HG02852 (cell line): Measurements from ENCODE around the gene KRT76.

ENCODE experiments used
- ATAC-seq: cut with Tn5 transposase; IDR thresholded peaks from one replicate; pipeline ENCODE4 v1.9.1; 2021; ENCODE audit warnings: mild to moderate bottlenecking, moderate library complexity; ENCODE audit not compliant: unreplicated experiment

The KRT76 gene

DNA sequence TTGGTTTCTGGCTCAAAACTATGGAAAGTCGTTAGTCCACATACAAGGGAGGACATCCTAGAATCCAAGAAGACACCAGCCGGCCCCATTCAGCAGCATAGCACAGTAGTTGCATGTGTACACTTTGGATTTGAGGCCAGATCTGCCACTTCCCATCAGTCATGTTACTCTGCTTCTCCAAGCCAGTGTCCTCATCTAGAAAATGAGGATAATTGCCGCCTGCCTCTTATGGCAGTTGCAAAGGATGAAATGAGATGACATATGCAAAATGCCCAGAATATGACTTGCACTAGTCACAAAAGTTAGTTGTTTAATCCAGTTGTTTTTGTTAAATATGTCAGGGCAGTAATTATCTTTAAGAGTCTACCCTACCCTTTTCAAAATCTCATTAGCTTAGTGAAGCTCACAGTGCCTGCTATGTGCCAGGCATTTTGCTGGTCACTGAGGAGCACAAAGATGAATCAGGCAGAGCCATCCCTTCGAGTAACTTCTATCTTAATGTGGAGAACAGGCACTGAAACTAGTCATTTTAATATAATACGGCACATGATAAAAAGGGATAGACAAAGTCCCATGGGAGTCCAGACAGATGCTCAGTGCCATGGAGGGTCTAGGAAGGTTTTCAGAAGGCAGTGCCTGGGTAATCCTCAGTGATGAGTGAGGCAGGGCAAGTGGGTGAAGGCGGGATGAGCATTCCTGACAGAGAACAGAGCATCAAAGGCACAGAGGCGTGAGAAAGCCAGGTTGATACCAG is 6.6 kb upstream of the KRT76 start:
- ATAC-seq, result no peak

DNA sequence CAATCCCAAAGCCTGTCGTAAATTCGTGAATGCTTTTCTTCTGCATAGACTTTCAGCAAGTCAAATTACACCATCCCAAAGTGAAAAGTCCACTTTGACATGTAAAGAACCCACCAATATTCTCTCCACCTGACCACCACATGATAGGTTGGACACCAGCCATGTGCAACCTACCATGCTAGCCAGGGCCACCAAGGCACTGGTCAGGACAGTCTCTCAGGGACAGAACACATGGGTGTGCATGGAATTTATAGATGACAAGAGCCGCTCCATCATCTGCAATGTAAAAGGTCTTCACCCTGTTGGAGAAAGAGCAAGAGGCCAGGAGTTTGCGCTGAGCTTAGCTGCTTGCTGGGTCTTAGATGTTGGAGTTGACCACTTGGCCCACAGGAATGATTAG is 5.4 kb upstream of the KRT76 start:
- no peak for ATAC-seq

DNA sequence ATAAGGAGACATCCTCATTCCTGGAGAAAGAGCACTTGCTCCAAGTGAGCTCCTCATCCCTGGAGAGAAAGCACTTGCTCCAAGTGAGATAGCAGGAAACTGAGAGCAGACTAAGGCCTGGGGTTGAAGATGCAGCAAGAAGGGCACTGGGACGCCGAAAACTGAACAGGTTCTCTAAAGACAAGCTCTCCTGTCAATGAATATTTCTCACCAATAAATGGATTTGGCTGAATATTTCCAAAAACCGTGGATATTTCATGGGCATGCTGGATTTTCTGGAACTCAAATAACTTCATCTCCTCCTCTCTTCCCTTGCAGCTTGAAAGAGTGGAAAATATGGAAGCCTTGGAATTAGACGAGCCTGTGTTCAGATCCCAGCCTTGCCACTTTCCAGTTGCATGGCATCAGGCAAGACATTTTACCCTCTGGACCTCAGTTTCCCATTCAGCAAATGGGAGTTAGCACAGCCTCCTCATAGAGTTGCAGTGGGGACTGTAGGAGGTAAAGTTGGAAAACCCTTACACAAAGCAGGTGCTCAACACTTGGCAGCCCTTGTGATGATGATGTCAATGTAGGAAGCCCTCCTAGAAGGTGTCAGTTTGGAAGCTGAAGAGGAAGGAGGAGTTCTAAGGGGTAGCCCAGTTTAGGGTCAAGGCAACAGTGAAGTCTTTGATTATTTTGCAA is 4.4 kb upstream of the KRT76 start:
- ATAC-seq, result no peak

DNA sequence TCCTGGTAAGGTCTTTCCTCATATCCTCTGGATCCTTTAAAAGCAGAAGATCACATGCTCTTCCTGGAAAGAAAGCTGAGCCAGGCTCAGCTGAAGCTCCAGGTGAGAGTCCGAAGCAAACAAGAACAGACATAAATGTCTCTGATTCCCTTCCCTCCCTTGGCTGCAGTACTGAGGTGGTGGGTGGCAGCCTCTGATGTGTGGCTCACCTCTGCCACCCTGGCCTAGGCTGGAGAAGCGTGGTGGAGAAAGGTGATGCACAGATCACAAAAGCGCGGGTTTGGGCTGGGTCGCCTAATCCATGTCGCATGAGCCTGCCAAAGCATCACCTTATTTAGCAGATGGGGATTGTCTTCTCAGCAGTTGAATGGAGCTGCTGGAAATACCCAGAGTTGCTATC is 2.8 kb upstream of the KRT76 start:
- ATAC-seq, result no peak

DNA sequence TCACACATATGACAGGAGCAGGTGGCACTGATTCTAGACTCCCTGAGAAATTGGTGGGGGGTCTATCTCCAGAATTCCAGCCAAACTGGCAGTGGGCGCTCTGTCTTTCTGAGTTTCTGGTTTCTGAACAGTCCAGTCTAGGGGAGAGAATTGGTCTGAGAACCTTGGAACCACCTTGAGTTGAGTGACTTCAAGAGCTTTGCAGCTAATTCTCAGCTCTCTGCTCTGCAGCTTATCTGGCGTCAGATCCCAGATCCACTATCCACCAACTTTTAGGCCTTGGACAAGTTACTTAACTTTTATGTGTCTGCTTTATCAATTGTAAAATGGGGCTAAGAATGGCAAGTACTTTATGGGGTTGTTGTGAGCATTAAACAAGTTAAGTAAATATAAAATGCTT is 1.7 kb upstream of the KRT76 start:
- ATAC-seq, result no peak

DNA sequence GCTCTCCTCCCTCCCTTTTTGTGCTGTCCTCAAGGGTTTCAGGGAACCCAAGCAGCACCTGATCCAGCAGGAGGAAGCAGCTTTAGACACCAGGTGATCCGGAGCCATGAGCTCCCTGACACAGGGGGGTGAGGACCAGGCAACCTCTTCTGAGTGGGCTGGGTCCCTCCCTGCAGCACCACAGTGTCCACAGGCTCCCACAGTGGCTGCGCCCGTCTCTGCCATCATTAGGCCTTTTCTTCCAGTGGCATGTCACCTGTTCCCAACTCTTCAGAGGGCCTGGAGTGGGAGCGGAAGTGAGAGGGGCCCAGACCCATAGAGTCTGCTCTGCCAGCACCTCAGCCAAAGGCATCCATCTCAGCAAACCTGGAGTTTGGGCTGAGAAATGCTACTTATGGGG is 421 bp upstream of the KRT76 start:
- no peak for ATAC-seq

DNA sequence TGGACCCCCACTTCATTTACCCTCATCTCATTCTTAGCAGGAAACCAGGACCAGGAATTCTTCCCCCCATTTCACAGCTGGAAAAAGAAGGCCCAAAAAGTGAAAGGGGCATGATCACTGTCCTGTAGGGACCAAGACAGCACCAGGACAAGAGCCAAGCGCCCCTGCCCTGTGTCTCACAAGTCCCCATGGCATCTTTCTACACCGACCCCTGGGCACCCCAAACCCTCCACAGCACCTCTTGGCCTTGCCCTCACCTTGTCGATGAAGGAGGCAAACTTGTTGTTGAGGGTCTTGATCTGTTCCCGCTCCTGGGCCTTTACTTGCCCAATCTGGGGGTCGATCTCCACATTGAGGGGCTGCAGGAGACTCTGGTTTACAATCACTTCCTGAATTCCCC is 710 bp downstream of the KRT76 start:
- no peak for ATAC-seq

DNA sequence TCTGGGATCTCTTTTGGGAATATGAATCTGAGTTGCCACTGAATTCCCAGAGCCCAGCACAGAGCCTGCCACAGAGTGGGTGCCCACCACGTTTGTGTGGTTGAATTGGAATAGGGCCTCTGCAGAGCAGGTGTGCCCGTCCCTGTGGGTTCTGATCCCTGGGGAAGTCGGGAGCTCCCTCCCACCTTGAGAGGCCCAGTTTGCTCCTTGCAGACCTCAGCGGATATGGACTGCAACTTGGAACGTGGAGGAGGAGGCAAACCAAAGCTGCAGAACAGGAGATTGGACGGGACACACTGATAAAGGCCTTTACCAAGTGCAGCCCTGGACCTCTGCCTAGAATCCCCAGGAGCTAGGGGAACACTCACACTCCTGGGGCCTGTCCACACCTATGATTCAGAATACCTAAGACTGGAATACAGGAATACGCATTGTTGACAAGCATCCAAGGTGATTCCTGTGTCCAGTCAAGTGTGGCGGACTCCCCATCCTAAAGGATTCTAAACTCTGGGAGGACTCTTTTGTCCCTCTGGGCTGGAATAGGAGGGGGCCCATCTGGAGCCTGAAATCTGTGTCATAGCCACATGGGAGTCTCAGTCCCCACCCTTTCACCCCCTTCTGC is 2.4 kb downstream of the KRT76 start:
- ATAC-seq, result no peak

DNA sequence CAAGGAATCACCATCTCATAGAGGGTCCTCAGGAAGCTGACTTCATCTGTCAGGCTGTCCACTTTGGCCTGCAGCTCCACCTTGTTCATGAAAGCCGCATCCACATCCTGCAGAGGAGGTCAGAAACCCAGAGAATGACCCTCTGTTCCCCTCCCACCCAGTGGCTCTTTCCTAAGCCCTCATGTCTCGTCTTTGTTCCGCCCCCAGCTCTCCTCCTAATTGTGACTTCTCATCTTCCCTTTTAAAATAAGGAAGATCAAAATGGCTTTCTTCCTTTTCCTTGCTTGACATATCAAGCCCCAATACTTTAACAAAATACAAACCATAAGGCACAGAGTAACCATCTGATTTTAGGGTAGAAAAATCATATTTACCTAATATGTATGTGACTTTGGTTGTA is 4.4 kb downstream of the KRT76 start:
- no peak for ATAC-seq

DNA sequence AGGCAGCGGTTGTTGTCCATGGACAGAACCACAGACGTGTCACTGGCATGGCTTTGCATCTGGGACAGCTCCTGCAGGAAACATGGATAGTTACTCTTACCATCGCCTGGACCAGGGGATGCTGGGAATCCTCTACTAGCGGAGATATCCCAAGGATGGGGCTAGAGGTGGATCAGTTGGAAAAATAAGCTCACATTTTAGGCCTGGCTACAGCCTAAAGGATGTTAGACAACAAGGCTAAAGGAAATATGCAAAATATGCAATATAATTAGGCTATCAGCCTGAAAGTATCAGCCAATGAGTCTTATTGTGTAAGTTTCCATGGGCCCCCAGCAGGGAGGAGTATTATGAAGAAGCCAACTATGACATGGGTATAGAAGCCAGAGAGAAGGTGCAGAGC is 5.0 kb downstream of the KRT76 start:
- ATAC-seq, result no peak

DNA sequence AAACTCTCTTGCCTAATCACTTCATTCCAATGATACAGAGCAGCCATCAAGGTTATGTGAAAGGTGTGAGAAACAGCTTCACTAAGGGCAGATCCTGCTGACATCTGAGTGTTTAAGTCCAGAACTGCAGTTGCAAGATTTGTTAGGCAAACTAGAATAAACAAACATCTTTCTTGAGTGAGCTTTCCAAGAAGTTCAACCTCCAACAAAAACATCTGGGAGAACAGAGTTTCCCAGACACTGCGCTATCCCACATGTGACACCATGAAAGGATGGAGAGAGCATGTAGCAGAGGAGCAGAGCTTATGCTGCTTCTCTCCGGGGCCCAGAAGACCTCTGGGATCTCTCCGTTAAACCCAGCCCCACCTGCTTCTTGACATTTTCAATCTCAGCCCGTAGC is 5.6 kb downstream of the KRT76 start:
- ATAC-seq, result no peak

DNA sequence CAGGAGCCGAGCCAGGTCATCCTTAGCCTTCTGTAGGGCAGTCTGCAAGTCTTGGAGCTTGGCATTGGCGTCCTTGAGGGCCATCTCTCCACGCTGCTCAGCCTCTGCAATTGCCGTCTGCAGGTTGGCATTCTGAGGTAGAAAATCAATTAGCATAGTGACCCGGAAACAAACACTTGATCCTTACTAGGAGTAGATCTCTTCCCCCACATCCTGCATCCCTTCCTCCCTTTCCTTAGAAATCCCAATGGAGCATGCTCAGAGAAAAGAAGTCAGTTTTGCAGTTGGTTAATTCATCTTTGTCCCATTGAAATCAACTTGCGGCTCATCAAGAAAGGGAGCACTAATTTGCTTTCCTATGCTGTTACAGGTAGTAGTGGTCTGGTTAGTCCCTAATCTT is 6.1 kb downstream of the KRT76 start:
- no peak for ATAC-seq

DNA sequence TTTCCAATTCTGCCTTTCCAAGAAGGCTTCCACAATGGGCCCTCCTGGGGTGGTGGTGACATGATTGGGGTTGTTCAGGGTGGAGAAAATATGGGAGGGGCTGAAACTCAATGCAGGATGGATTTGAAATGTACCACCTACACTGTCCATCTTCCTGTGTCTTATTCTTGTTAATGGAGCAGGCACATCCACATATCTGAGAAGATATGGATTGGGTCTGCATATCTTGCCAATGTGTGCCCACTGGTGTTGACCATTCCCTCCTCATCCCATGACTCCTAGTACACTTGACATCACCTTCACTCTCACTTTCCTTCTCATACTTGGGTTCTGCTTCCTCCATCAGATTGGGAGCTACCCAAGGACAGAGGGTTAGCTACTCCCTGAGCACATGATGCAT is 7.2 kb downstream of the KRT76 start:
- ATAC-seq, result no peak

DNA sequence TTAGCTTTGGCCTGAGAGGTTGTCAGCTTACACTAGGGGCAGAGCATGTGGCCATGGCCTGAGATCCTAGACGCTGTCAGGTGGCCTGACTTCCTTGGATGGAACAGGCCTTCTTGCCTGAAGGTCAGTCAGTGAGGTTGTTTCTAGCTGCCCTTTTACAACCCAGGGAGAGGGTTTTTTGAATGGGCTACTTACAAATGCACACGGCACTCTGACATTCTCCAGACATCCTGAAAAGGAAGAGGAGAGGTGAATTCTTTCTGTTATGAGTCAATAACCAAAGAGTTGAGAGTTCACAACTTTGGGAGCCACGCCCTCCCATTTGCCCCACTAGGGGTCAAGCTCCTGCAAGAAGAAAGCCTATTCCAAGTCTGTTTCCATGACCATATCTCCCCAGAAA is 7.8 kb downstream of the KRT76 start:
- no peak for ATAC-seq

DNA sequence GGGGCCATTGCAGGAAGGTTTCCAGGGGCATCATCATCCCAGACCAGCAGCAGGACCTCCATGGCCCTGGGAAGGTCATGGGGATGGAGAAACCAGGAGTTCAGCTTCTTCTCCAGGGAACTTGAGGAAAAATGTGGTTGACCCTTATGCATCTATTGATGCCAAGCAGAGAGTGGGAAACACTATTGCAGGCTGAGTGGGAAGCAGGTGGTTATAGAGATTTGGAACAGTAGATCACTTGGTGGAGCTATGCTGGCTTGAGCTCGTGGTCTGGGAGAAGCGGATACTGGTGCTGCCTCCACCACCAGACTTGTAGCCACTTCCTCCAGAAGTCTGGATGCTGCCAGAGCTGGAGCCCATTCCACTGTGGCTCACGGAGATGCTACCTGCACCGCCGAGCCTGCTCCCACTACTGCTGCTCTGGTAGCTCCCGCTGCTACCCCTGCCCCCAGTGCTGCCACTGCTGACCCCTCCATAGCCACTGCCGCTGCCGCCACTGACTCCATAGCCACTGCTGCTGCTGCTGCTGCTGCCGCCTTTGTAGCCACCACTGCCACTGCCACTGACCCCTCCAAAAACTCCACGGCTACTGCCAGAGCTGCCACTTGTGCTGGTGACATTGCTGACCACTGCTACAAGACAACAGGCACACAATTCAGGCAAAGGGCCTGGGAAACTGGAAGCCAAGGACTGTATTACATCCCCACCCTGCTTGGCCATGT is 8.5 kb downstream of the KRT76 start:
- ATAC-seq, result no peak

DNA sequence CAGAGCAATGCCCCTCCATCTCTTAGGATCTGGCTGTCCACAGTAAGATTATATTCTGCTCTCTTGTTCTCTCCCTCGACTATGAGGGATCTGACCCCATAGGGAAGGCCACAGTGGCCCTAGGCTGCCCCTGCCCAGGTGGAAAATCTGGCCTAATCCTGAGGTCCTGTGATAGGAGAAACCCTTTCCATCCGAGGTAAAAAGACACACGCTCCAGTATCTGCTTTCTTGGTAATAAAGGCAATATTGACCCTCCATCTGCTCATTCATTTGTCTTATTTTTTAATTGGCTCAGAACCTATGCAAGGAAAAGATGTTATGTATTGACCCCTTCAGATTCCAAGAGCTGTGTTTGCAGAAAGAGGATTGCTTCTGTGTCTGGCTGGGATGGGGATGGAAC is 9.7 kb downstream of the KRT76 start:
- no peak for ATAC-seq

DNA sequence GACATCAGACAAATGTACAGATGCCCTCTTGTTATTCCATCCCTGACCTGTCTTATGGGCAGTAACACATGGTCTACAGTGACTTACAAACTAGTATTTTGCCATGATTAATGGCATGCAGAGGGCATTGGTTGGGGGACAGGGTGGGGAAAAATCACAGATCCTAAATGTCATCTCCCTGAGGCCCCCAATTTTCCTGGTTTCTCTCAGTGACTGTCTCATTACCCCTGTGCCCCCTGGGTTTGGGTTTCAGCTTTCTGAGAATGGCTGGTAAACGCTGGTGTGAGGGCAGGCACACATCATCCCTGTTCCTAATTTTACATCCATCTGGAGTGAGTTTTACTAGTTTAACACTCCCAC is 10.1 kb downstream of the KRT76 start:
- no peak for ATAC-seq

DNA sequence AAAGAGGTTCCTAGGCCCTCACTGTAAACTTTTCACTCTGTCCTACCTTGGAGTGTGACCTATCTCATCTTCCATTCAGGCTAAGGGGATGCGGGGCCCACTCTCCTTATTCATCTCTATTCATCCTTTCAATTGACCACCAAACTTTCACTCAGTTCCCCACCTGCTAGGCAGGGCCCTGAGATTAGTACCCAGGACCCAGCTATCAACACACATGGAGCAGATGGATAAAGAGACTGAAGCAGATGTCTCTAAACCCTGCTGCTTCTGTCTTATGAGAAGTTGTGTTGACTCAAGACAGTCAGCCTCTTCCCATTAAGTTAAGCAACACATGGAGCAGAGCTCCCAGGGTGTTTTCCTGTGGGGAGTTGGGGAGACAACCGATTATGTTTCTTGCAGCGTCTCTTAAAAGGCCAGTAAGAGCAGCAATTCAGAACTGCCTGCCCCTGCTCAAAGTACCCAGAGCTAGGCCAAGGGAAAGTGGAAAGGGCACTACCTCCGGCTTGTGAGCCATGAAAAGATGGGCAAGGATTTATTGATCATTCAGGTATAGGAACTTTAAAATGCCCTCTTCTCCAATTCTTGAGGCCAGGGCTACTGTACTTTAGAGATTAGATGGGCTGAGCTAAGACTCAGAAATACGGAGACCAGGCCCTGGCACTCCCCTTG is 10.7 kb downstream of the KRT76 start:
- ATAC-seq, result no peak

DNA sequence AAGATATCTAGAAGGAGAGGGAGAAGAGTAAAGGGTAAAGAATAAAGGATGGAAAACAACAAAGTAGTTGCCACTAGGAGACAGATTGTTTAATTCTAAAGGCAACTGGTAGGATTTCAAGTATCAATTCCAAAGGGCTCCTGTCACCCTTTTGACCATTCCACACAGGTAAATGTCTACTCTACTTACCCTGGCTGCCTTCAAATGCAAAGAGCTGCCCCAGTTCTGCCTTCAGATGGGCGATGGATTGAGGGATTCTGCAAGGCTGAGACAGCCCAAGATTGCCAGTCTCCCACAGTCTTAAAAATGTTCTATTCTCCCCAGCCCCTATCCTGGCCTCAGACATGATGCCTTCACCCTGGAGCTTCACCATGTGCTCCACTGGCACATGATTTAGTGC is 11.4 kb downstream of the KRT76 start:
- no peak for ATAC-seq

DNA sequence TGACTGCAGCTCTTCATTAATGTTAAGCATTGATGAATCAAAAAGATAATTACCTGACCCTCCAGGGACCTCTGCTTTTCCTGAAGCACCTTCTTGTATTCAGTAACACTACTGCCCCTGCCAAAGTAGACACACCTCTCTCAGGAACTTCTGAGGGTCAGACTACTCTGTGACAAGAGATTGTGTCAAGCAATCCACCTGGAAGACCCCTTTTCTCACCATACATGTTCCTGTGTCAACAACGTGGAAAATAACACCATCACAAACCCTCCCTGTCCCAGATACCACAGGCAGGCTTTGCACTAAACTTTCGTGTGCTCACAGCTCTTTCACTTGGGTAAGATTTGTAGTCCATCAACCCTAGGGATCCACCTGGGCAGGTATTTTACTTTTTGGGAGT is 13.2 kb downstream of the KRT76 start:
- ATAC-seq, result no peak

DNA sequence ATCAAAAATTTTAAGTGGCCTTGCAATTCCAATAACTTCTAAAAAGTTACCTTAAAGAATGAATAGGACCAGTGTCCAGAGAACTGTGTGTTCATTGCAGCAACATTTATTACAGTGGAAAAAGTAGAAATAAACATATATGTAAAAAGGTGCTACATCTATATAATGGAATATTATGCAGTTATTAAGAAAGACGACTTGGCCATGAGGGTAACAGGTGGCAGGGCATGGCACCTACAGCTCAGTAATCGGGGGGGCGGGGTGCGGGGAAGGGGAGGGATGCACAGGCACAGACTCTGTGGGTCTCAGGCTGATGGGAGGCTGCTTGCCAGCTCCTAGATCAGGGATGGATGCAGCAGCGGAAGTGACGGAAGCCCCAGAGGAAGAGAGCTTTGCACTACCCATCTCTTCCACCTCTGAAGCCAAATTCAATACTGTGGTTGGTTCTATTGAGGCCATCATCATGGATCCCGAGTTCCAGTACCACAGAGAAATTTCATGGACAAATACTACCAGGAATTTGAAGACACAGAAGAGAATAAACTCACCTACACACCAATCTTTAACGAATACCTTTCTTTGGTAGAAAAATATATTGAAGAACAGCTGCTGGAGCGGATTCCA is 14.0 kb downstream of the KRT76 start:
- no peak for ATAC-seq
